ENCODE results near the gene RBBP4.
"Not testable (repeated sequence)": the region's sequence is repeated elsewhere in the genome, so short reads cannot be mapped to it uniquely, and the experiment has no call there.

RBBP4 gene

GRCh38 chr1:32685498-32685897 lies 34.5 kb downstream of the RBBP4 start:
- in situ Hi-C loops (cut with HindIII; ENCODE audit: low sequenced_read_pairs): no loop called here

DNA sequence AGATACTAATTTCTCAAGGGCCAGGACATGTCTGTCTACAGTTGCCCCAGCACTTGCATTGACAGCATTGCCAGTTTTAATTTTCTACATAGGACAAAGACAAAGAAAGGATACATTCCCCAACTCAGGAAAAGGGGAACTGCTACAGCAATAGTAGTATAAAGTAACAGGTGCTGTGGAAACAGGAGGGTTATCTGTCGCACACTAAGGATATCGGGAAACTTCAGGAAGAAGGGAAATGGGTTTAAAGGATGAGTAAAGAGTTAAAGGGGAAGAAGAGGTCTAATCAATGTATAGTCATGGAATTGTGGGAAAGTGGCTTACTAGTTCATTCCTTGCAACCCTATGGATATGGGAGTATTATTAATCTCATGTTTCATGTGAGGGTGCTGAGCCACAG lies 35.4 kb downstream of the RBBP4 start:
- in situ Hi-C loops (cut with HindIII; ENCODE audit: low sequenced_read_pairs): no loop called here

DNA sequence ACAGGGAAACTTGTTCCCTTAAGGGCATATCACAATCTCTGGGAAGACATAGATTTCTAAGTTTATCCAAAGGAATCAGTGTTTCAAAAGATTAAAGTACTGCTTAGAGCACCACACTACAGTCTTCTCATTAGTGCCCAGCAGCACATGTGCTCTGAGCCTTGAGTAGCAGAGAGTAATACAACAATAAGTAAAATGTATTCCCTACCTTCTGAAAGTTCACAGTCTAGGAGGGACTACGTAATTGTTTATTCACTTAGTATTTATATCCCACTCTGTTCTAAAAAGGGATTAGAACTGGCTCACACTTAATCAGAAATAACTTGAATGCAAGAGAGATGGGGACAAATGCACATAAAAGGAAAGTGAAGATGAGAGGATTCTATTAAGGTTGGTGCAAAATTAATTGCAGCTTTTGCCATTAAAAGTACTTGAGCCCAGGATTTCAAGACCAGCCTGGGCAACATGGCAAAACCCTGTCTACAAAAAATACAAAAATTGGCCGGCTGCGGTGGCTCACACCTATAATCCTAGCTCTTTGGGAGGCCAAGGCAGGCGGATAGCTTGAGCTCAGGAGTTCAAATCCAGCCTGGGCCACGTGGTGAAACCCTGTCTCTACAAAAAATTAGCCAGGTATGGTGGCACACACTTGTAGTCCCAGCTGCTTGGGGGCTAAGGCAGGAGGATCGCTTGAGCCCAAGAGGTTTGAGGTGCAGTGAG lies 42.6 kb downstream of the RBBP4 start:
- in situ Hi-C loops (cut with HindIII; ENCODE audit: low sequenced_read_pairs): no loop called here

GRCh38 chr1:32695098-32695904 lies 44.3 kb downstream of the RBBP4 start:
- in situ Hi-C loops (cut with HindIII; ENCODE audit: low sequenced_read_pairs): no loop called here

DNA sequence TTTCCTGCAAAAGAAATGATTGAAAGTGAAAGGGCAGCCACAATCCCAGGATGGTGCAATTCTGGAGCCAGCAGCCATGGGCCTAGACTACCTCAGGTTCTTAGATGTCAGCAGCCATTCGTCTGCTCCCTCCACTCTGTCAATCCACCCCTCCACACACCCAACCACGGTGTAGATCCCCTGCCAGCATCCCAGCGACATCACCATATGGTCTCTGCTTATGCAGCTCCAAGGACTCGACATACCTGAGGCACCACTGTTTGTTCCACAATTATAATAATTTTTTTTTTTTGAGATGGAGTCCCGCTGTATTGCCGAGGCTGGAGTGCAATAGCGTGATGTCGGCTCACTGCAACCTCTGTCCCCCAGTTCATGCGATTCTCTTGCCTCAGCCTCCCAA lies 45.0 kb downstream of the RBBP4 start:
- in situ Hi-C loops (cut with HindIII; ENCODE audit: low sequenced_read_pairs): no loop called here

DNA sequence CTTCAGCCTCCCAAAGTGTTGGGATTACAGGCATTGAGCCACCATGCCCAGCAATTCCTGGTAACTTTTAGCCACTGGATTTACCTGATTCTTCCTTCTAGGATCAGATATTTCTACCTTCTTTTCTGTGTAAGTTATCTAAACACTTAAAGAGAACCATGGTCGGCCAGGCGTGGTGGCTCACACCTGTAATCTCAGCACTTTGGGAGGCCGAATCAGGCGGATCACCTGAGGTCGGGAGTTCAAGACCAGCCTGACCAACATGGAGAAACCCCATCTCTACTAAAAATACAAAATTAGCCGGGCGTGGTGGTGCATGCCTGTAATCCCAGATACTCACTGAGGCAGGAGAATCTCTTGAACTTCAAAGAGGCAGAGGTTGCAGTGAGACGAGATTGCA lies 46.0 kb downstream of the RBBP4 start:
- in situ Hi-C loops (cut with HindIII; ENCODE audit: low sequenced_read_pairs): not testable (repeated sequence)

DNA sequence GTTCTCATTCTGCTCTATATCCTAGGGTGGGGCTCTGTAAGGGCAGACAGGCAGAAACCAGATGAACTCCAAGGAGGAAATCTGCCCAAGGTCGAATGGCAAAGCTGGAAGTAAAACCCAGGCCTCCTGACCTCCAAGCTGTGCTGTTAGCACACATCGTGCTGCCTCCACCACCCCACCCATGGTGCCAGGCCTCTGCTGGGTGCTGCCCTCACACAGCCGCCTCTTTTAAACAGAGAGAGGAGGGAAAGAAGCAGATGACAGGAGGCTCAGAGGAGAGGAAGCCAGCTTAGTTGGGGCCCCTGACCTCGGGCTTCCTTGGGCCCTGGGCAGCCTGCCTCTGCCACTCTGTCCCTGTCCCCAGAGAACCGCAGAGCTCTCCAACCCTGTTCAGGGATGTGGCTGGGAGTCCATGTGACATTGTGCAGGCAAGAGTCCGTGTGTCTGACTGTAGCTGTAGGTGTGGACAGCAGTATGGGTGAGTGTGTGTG lies 50.5 kb downstream of the RBBP4 start:
- in situ Hi-C loops (cut with HindIII; ENCODE audit: low sequenced_read_pairs): no loop called here

- in situ Hi-C loops (cut with HindIII; ENCODE audit: low sequenced_read_pairs): no loop called here
These were observed 51.1 kb downstream of the RBBP4 start for GRCh38 chr1:32701951-32702598.

DNA sequence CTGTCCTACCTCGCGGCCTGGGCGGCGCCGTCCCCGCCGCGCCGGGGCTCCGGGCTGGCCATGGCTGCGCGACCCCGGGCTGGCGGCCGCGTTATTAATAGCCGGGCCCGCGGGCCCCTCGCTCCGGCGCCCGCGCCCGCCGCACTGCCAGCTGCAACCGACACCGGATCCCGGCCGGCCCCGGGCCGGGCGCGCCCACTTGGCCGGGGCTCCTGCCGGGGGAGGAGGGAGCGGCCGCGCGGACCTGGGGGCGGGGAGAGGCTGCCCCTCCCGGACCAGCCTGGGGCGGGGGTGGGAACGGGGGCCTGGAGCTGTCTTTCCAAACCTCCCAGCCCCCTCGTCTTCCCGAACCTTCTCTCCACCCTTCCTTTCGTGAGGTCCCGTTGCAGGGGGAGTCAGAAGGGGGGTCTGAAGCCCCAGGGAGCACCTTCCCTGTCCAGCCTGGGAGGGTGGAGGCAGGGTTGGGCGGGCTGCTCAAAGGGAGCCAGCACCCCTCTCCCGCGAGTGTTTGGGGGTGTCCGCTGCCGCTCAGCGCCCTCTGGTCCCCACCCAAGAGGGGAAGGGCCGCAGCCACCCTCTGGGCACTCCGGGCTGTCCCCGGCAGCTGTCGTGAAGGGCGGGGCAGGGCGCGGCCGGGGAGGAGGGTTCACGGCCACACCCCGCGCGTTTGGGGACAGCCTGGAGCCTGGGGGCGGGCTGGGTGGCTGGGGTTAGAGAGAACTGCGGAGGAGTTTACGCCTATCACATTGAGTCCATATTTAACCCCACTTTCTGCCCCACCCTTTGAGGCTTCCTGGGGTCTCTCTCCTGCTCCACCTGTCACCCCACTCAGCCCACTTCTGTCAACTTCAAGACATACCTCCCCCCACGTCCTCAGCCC lies 51.8 kb downstream of the RBBP4 start, which contains the start of gene SYNC:
TSS of gene SYNC (minus strand) at position 172 of the 880 bp plus-strand sequence. CDS start at position 62, 110 bp downstream.
- in situ Hi-C loops (cut with HindIII; ENCODE audit: low sequenced_read_pairs): no loop called here

GRCh38 chr1:32703479-32704291 lies 52.7 kb downstream of the RBBP4 start:
- in situ Hi-C loops (cut with HindIII; ENCODE audit: low sequenced_read_pairs): no loop called here

GRCh38 chr1:32705516-32705915 lies 54.5 kb downstream of the RBBP4 start:
- in situ Hi-C loops (cut with HindIII; ENCODE audit: low sequenced_read_pairs): no loop called here

GRCh38 chr1:32706491-32706890 lies 55.5 kb downstream of the RBBP4 start:
- in situ Hi-C loops (cut with HindIII; ENCODE audit: low sequenced_read_pairs): no loop called here

DNA sequence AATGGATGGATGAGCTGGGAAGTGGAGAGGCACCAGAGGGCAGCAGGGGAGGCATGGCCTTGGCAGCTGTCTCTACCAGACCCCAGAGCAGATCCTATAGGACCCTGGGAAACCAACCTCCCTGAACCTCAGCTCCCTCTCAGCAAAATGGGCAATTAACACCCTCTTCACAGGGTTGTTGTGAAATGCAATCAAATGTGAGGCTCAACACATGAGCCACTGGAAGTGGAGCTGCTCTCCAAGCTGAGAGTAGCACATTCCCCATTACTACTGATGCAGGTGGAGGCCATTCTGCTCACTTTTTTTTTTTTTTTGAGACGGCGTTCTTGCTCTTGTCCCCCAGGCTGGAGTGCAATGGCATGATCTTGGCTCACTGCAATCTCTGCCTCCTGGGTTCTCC lies 58.1 kb downstream of the RBBP4 start:
- in situ Hi-C loops (cut with HindIII; ENCODE audit: low sequenced_read_pairs): no loop called here

DNA sequence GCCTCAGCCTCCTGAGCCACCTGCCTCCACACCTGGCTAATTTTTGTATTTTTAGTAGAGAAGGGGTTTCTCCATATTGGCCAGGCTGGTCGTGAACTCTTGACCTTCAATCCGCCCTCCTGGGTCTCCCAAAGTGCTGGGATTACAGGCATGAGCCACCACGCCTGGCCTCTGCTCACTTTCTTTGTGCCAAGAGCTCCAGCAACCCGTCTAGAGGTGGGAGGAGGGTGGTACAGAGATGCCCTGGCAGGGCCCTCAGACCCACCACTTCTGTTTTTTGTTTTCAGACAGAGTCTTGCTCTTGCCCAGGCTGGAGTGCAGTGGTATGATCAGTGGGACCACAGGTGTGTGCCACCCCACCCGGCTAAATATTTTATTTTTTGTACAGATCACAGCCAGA lies 58.5 kb downstream of the RBBP4 start:
- in situ Hi-C loops (cut with HindIII; ENCODE audit: low sequenced_read_pairs): no loop called here

GRCh38 chr1:32711221-32711620 lies 60.2 kb downstream of the RBBP4 start:
- in situ Hi-C loops (cut with HindIII; ENCODE audit: low sequenced_read_pairs): loop anchor here (5.0 kb wide), 1 partner anchor 51 kb away; no protein-coding TSS in a partner anchor

DNA sequence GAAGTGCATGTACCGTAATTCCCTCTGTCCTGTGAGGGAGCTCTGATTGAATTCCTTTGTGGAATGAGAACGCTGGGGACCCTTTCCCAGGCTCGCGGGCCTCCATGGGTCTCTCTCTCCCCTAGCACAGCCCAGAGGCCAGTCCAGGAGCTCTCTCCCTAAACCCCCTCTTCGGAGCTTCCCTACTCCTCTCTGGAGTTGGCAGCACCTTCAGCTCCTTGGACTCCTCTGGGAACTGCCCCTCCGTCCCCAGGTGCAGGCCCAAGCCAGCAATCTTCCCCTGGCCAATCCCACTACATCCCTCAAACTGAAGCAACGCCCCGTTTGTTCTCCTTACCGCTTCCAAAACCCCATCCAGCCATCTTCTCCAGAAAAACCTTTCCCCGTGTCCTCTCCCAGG lies 62.1 kb downstream of the RBBP4 start:
- in situ Hi-C loops (cut with HindIII; ENCODE audit: low sequenced_read_pairs): loop anchor here (5.0 kb wide), 1 partner anchor 49 kb away; no protein-coding TSS in a partner anchor

DNA sequence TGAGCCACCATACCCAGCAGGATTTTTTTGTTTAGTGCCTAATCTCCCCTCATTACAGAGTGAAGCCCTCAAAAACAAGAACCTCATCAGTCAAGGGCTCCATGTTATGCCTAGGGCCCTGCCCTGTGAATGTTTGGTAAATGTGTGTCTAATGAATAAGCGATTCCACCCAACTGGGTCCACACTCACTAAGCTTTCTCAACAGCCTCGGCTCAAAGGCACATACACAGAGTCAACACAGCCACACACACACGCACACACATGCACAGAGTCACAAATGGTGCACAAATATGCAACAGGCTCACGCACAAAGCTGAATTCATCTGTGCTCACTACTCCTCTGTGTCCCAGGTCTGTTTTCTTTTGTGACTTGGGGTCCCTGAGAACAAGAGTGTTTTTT lies 63.3 kb downstream of the RBBP4 start:
- in situ Hi-C loops (cut with HindIII; ENCODE audit: low sequenced_read_pairs): loop anchor here (5.0 kb wide), 1 partner anchor 48 kb away; no protein-coding TSS in a partner anchor

DNA sequence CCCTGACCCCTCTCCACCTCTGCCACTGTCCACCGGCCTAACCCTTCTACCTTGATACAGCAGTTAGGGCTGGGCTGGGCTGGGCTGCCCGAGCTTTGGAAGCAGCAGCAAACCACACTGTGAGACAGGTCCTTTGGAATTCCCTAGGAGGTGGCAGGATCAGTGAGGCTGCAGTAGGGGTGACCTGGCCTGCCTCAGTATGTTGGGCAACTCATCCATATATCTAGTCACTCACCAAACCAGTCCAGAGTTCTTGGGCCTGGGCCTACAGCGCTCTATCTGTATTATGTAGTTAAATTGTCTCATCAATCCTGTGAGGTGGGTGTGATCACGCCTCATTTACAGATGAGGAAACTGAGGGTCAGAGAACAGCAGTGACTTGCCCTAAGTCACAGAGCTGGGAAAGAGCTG lies 64.9 kb downstream of the RBBP4 start:
- in situ Hi-C loops (cut with HindIII; ENCODE audit: low sequenced_read_pairs): no loop called here

DNA sequence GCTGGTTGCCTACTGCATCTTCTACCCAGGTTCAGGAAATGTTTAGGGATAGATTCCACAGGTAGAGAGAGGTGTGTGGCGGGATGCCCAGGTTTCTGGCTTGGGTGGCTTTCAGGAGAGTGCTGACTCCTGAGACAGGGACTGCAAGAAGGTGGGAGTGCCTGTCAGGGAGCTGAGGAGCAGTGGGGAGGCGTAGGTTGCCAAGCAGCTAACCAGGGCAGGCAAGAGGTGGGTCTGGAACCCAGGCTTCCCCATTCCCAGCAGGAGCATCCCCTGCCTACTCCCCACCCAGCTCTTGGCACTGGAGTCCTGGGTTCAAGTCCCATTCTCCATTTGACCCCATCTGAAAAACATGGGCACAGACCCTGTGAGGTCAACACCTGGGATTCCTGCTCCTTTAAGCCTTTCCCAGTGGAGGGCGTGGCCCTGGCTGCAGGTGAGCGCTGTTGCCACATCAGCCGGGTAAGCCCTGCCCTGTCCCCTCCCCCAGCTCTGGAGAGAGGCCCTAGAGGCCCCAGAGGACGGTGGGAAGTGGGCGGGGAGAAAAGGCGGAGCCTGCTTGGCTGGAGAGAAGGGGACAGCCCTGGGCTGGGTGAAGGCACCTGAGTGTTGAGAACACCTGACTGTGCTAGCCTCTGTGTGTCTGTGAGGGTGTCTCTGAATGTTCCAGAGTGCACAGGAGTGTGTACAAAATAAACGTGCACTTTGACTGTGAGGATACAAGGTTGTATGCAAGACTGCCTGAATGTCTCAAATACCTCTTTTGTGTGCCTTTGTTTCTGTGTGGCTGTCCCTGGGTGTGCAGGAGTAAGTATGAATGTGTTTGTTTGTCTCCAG lies 65.5 kb downstream of the RBBP4 start:
- in situ Hi-C loops (cut with HindIII; ENCODE audit: low sequenced_read_pairs): no loop called here
